DMS 273 treated with DMSO at 0.1 percent for 48 hours (cell line): ENCODE measurements around the gene ARL3.
"Not testable (repeated sequence)": the region's sequence is repeated elsewhere in the genome, so short reads cannot be mapped to it uniquely, and the experiment has no call there.

Experiments
- DNase-seq: peaks from one replicate; lab custom pipeline; 2025; lab: John Stamatoyannopoulos, UW

Gene ARL3

GRCh38 chr10:102673236-102673818, 40.9 kb downstream of the ARL3 start:
- no peak for DNase-seq

DNA sequence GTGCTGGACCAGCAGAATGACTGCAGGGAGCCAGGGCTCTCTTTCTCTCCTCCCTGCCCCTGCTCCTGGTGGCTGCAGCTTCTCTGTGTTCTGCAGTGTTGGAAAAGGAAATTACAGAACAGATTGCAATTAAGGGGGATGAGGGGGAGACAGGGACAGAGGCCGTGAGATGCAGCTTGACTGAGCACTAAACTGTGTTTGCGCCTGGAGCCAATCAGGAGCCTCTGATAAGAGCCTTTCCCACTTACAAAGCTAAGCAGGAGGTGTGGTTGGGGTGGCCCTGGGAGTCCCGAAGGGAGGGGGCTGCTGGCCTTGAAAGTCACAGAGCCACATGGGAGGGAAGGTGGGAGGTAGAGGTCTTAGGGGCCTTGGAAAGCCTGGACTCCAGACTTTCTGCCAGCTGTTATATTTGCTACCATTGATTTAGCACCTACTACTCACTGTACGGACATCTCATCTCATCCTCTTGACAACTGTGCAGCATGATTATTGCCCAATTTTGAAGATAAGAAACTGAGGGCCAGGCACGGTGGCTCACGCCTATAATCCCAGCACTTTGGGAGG, 43.2 kb downstream of the ARL3 start:
- no peak for DNase-seq

DNA sequence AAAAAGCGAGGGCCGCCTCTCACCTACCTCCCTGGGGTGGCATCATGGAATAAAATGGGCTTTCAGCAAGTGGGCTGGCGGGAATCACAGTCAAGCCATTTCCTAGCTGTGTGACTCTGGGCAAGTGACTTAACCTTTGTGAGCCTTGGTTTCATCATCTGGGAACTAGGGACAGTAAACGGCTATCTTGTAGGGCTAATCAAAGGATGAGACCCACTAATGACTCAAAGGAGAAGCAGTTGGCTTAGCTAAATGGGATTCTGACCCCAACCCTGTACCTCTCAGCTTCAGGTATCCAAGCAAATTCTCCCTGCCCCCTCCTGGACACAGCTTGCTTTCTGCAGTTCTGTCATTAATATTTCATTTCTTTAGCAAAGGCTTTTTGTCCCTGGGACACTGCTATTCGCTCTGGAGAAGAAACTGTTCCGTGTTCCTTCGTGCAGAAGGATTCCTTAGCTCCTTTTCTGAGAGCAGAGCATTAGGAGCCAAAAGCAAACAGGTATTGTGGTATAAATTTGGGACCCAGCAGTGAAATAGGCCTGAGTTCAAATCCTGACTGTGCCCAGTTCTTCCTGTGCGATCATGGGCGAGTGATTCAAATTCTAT, 44.0 kb downstream of the ARL3 start:
- DNase-seq, result no peak

- DNase-seq, result no peak
Measured at GRCh38 chr10:102669206-102670064, 44.8 kb downstream of the ARL3 start.

- DNase-seq, result no peak
Measured at GRCh38 chr10:102668326-102669107, 45.7 kb downstream of the ARL3 start.

GRCh38 chr10:102667411-102667810, 46.8 kb downstream of the ARL3 start:
- not testable (repeated sequence) for DNase-seq

DNA sequence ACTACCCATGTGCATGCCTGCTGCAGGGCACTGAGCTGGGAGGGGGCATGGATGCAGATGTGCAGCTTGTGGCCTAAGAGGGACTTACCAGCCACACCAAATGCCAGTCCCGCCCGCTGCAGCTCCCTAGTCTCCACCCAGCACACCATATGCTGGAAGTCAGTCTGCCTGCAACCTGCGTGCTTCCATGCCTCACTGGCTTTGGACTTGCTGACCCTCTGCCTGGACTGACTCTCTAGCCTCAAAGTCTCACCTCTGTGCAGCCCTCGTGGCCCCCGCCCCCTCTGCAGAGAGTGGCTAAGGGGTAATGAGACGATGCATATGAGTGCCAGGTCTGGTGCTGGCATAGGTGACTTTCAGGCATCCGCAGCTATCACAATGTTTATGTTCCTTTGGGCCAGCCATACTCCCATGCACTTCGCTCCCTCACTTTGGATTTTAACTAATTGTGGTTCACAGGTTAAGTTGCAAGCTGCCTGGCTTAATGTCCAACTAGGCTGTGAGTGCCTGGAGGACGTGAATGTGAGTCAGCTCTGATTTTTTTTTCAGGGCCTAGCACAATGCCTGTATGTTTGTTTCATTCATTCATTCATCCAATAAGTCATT, 48.2 kb downstream of the ARL3 start:
- DNase-seq, result no peak

- DNase-seq, result no peak
Measured at GRCh38 chr10:102661658-102662028, 52.6 kb downstream of the ARL3 start.

DNA sequence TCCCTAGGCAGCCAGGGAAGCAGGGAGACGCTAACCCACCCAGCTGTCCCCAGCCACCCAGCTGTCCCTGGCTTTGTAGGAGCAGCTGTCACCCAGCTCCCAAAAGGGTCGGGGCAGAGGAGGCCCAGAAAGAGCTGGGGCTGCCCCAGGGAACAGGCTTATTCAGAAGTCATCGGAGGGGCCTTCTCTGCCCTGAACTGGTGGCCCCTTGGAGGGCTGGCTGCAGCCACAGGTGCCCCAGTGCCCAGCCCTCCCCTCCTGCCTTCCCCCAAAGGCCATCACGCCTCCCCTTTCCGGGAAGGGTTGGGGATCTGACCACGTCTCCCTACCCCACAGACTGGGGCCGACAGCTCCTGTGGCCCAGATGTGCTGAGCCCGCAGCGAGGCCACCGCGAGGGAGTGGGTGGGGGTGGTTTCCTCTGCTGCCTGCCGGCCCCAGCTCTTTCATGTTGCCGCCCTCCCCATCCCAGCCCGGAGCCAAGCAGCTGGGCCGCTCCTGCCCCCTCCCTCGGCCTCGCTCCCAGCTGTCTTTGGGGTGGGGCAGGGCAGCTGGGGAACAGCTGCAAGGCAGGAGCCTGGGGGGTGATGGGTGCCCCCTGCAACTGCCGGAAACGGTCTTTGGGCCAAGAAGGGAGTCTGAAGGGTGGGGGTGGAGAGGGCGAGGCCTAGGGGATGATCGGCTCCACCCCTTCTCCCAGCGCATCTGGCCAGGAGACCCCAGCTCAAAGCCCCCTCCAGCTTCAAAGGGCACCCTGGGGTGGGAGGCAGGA, 53.1 kb downstream of the ARL3 start:
- DNase-seq, result no peak

DNA sequence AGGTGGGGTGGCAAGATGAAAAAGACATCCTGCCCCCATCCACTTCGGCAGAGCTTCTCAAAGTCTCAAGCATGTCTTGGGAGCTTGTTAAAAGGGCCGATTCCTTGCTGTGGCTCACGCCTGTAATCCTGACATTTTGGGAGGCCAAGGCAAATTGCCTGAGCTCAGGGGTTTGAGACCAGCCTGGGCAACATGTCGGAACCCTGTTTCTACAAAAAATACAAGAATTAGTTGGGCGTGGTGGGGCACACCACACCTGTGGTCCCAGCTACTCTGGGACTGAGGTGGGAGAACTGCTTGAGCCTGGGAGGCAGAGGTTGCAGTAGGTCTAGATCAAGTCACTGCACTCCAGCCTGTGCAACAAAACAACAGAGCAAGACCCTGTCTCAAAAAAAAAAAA, 55.4 kb downstream of the ARL3 start:
- no peak for DNase-seq

GRCh38 chr10:102657984-102658724, 56.0 kb downstream of the ARL3 start:
- DNase-seq, result no peak

GRCh38 chr10:102657451-102657850, 56.7 kb downstream of the ARL3 start:
- DNase-seq, result no peak

DNA sequence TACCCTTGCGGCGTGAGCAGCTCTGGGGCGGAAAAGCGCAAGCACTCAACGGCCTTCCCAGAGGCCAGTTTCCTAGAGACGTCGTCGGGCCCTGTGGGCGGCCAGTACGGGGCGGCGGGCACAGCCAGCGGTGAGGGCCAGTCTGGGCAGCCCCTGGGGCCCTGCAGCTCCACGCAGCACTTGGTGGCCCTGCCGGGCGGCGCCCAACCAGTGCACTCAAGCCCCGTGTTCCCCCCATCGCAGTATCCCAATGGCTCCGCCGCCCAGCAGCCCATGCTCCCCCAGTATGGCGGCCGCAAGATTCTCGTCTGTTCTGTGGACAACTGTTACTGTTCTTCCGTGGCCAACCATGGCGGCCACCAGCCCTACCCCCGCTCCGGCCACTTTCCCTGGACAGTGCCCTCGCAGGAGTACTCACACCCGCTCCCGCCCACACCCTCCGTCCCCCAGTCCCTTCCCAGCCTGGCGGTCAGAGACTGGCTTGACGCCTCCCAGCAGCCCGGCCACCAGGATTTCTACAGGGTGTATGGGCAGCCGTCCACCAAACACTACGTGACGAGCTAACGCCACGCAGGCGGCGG, 57.3 kb downstream of the ARL3 start:
- no peak for DNase-seq

GRCh38 chr10:102656026-102656425, 58.2 kb downstream of the ARL3 start:
- DNase-seq, result no peak

- DNase-seq, result no peak
Measured at GRCh38 chr10:102654969-102655368, 59.2 kb downstream of the ARL3 start.

GRCh38 chr10:102654566-102654965, 59.6 kb downstream of the ARL3 start:
- no peak for DNase-seq

DNA sequence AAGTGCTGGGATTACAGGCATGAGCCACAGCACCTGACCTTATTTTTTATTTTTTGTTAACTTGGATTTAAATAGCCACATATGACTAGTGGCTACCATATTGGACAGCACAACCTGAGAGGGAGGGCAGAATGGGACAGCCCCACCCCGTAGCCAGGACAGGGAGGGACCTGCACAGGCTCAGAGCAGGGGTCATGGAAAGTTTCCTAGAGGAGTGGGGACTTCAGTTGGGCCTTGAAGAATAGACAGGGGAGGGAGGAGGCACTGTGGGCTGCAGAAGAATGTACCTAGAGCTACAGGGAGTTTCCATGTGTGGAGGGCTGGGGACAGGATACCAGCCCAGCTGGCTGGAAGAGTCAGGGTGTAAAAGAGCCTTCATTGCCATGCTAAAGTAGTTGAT, 61.1 kb downstream of the ARL3 start:
- no peak for DNase-seq

GRCh38 chr10:102652170-102652916, 61.9 kb downstream of the ARL3 start:
- DNase-seq, result no peak
